Measurements from ENCODE around the gene SUMO1. TPM values are rescaled to one million over a fixed set of nuclear protein-coding genes. Genes with fewer than 3 reads are reported as not detected.

The SUMO1 gene
- total and polyA plus RNA-seq, 2 donors (not counting 3 experiments of a cell fraction or from before 2014, with no cell fraction given): 38.5 to 105 TPM

DNA sequence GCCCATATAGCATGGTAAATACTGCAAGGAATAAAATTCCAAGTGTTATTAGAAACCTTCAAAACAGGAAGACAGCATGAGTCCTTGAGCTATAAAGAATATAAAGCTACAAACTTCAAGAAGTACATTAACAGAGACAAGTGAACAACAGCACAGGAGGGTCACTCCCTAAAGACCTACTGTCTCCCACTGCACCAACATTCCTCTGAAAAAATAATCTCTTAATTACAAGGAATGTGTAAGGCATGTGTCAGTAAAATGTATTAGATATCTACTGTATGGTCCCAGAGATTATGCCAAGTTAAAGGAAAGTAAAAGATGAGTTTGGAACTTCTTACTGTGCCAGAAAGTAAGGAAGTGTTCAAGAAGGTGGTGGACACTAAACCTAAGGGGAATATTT lies 29.9 kb downstream of the SUMO1 start:
- H3K79me2 ChIP-seq (ENCODE audit: control insufficient read depth, insufficient read depth, low read length): peaks cover 2% of the 10 kb centered on the region
- no peaks in the 10 kb centered on the region for H3K4me1 ChIP-seq (ENCODE audit: control insufficient read depth, extremely low read depth, insufficient read depth, low read length)
- TF ChIP-seq EZH2 (IDR thresholded peaks at IDR 0.05; ENCODE audit: borderline replicate concordance, low read depth, low read length, severe bottlenecking): no peak
- TF ChIP-seq POLR2AphosphoS5 (IDR thresholded peaks at IDR 0.05; ENCODE audit: insufficient read depth, low read depth, low read length): no peak
- TF ChIP-seq, protein P1, sequence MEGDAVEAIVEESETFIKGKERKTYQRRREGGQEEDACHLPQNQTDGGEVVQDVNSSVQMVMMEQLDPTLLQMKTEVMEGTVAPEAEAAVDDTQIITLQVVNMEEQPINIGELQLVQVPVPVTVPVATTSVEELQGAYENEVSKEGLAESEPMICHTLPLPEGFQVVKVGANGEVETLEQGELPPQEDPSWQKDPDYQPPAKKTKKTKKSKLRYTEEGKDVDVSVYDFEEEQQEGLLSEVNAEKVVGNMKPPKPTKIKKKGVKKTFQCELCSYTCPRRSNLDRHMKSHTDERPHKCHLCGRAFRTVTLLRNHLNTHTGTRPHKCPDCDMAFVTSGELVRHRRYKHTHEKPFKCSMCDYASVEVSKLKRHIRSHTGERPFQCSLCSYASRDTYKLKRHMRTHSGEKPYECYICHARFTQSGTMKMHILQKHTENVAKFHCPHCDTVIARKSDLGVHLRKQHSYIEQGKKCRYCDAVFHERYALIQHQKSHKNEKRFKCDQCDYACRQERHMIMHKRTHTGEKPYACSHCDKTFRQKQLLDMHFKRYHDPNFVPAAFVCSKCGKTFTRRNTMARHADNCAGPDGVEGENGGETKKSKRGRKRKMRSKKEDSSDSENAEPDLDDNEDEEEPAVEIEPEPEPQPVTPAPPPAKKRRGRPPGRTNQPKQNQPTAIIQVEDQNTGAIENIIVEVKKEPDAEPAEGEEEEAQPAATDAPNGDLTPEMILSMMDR (IDR thresholded peaks at IDR 0.05; ENCODE audit: extremely low read depth in 1 of 2, insufficient read depth in 1 of 2, low read depth in 1 of 2, low read length in 2 of 2): no peak
- no peak for TF ChIP-seq MYC (IDR thresholded peaks at IDR 0.05; ENCODE audit: low read depth, low read length)
- TF ChIP-seq FOS (IDR thresholded peaks at IDR 0.05; ENCODE audit: borderline replicate concordance, insufficient read depth, low read length): no peak
- no peaks in the 10 kb centered on the region for H3K27me3 ChIP-seq (ENCODE audit: control insufficient read depth in 2 of 2, insufficient read depth in 2 of 2, low read length in 2 of 2)
- peaks cover 2 to 3% of the 10 kb centered on the region in 2 experiments for H3K36me3 ChIP-seq (ENCODE audit: control insufficient read depth in 2 of 2, extremely low read depth in 1 of 2, insufficient read depth in 2 of 2, low read length in 2 of 2)
- no peak overlapping the region for H3K4me2 ChIP-seq (ENCODE audit: insufficient read depth, low read length)
- ChIA-PET POLR2A (no interaction called here), CTCF (no interaction called here)
- H3K9ac ChIP-seq (replicated peaks; ENCODE audit: extremely low read depth, insufficient read depth, low read length): no peak overlapping the region
- H3K27ac ChIP-seq (ENCODE audit: insufficient read depth, low read depth, low read length): no peak overlapping the region
- no peaks in the 10 kb centered on the region for H4K20me1 ChIP-seq (replicated peaks; ENCODE audit: control insufficient read depth, extremely low read depth, insufficient read depth, low read length)
- no peak overlapping the region for H2AFZ ChIP-seq (ENCODE audit: low read depth, low read length)
- H3K9me3 ChIP-seq (replicated peaks; ENCODE audit: control insufficient read depth, insufficient read depth, low read length): no peaks in the 10 kb centered on the region
- DNase-seq (ENCODE audit: low read depth, low spot score) (no peak), FAIRE-seq (no peak)
- dilution Hi-C loops (cut with MboI; ENCODE audit: extremely low pct_ligation_motif_present, low sequenced_read_pairs) (no loop called here), intact Hi-C loops (cut with micrococcal nuclease) (no loop called here)
- no TSS peak for BruUV-seq (replicated peaks)
- H3K4me3 ChIP-seq (replicated peaks in 1 of 3; ENCODE audit: insufficient read depth in 1 of 3, low read depth in 1 of 3, low read length in 3 of 3): no peak overlapping the region
- H3K9me1 ChIP-seq (replicated peaks; ENCODE audit: control insufficient read depth, extremely low read depth, insufficient read depth, low read length): no peaks in the 10 kb centered on the region

DNA sequence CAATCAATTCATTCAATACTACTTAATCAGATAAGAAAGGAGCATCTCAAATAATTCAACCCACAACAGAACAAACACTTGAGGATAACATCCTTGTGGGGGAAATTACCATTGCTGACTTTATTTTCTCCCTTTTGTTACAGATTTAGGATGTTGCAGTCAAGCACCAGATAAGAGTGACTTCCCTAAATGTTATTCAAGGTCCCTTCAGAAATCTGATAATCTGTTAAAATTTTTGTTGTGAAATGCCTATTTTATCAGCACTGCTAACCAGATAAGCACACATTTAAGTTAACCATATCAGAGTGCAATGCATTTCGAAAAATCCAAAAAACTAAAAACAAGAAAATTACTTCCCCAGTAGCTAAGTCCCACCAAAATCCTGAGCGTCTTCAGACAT lies 33.5 kb downstream of the SUMO1 start:
- intact Hi-C loops (cut with micrococcal nuclease): no loop called here
- Histone ChIP-seq H3K9me3 (replicated peaks; ENCODE audit: control insufficient read depth, insufficient read depth, low read length) (no peaks in the 10 kb centered on the region), H3K79me2 (ENCODE audit: control insufficient read depth, insufficient read depth, low read length) (no peaks in the 10 kb centered on the region), H3K36me3 (ENCODE audit: control insufficient read depth in 2 of 2, extremely low read depth in 1 of 2, insufficient read depth in 2 of 2, low read length in 2 of 2) (peaks cover 0 to 2% of the 10 kb centered on the region in 2 experiments), H3K27ac (ENCODE audit: insufficient read depth, low read depth, low read length) (no peak overlapping the region), H3K9ac (replicated peaks; ENCODE audit: extremely low read depth, insufficient read depth, low read length) (no peak overlapping the region), H4K20me1 (replicated peaks; ENCODE audit: control insufficient read depth, extremely low read depth, insufficient read depth, low read length) (no peaks in the 10 kb centered on the region), H3K4me1 (ENCODE audit: control insufficient read depth, extremely low read depth, insufficient read depth, low read length) (no peaks in the 10 kb centered on the region), H3K4me3 (replicated peaks in 1 of 3; ENCODE audit: insufficient read depth in 1 of 3, low read depth in 1 of 3, low read length in 3 of 3) (no peak overlapping the region), H3K27me3 (ENCODE audit: control insufficient read depth in 2 of 2, insufficient read depth in 2 of 2, low read length in 2 of 2) (no peaks in the 10 kb centered on the region), H2AFZ (ENCODE audit: low read depth, low read length) (no peak overlapping the region), H3K9me1 (replicated peaks; ENCODE audit: control insufficient read depth, extremely low read depth, insufficient read depth, low read length) (no peaks in the 10 kb centered on the region), H3K4me2 (ENCODE audit: insufficient read depth, low read length) (no peak overlapping the region)
- dilution Hi-C loops (cut with MboI; ENCODE audit: extremely low pct_ligation_motif_present, low sequenced_read_pairs): no loop called here
- CTCF ChIA-PET: no interaction called here
- TF ChIP-seq, protein P1 (IDR thresholded peaks at IDR 0.05; ENCODE audit: extremely low read depth in 1 of 2, insufficient read depth in 1 of 2, low read depth in 1 of 2, low read length in 2 of 2): no peak
- TF ChIP-seq MYC (IDR thresholded peaks at IDR 0.05; ENCODE audit: low read depth, low read length) (no peak), POLR2A (IDR thresholded peaks at IDR 0.05; ENCODE audit: low read depth, low read length) (no peak), GATA2 (IDR thresholded peaks at IDR 0.05; ENCODE audit: insufficient read depth, insufficient read length, low read depth, low read length) (no peak), EZH2 (IDR thresholded peaks at IDR 0.05; ENCODE audit: borderline replicate concordance, low read depth, low read length, severe bottlenecking) (no peak)
- TF ChIP-seq, protein P2, sequence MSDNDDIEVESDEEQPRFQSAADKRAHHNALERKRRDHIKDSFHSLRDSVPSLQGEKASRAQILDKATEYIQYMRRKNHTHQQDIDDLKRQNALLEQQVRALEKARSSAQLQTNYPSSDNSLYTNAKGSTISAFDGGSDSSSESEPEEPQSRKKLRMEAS (IDR thresholded peaks at IDR 0.05; ENCODE audit: insufficient read depth, insufficient read length): no peak
- no TSS peak for BruUV-seq (replicated peaks)
- DNase-seq (ENCODE audit: low read depth, low spot score) (no peak), FAIRE-seq (no peak)
- POLR2A ChIA-PET: no interaction called here
